GDM1 (cell line): ENCODE results near the gene GOLGA3.
A peak's percentile ranks its signal among the peaks of the same experiment; 100 is the strongest.
"Not testable (repeated sequence)": the region's sequence is repeated elsewhere in the genome, so short reads cannot be mapped to it uniquely, and the experiment has no call there.

Source experiments
- DNase-seq: peaks from one replicate; lab custom pipeline; 2025; lab: John Stamatoyannopoulos, UW

GOLGA3 gene, protein sequence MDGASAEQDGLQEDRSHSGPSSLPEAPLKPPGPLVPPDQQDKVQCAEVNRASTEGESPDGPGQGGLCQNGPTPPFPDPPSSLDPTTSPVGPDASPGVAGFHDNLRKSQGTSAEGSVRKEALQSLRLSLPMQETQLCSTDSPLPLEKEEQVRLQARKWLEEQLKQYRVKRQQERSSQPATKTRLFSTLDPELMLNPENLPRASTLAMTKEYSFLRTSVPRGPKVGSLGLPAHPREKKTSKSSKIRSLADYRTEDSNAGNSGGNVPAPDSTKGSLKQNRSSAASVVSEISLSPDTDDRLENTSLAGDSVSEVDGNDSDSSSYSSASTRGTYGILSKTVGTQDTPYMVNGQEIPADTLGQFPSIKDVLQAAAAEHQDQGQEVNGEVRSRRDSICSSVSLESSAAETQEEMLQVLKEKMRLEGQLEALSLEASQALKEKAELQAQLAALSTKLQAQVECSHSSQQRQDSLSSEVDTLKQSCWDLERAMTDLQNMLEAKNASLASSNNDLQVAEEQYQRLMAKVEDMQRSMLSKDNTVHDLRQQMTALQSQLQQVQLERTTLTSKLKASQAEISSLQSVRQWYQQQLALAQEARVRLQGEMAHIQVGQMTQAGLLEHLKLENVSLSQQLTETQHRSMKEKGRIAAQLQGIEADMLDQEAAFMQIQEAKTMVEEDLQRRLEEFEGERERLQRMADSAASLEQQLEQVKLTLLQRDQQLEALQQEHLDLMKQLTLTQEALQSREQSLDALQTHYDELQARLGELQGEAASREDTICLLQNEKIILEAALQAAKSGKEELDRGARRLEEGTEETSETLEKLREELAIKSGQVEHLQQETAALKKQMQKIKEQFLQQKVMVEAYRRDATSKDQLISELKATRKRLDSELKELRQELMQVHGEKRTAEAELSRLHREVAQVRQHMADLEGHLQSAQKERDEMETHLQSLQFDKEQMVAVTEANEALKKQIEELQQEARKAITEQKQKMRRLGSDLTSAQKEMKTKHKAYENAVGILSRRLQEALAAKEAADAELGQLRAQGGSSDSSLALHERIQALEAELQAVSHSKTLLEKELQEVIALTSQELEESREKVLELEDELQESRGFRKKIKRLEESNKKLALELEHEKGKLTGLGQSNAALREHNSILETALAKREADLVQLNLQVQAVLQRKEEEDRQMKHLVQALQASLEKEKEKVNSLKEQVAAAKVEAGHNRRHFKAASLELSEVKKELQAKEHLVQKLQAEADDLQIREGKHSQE (N-terminal part only)

DNA sequence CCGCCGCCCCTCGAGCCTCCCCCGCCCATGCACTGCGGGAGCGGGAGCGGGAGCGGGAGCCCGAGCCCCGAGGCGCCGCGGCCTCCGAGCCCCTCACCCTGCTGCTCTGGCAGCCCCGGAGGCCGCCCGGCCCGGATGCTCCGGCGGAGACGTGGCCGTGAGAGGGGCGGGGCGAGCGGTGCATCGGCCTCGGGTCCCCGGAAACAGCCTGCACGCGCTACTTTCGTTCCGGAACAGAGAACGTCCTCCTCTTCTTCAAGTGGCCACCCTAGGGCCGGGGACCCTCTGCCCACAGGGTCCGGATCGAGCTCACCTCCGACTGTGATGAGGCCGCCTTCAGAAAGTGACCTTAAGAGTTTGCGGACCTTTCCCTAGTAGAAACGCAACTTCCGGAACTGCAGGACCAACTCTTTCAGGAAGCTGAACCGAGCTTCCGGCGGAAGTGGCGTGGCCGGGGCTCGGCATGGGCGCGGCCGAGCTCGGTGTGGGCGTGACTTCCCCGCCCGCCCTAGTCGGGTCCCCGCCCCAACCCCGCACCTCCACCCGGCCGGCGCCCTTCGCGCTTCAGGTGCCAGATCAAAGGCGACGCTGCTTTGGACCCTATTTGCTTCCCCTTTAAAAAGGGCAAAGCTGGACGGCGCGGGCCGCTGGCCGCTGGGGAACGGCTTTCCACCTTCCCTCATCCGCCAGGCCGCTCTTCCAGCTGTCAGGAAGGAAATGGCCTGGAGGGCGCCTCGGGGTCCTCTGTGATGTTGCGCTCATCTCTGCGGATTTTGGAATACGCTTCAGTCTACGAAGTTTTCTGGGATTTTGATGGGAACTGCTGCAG lies at the start of gene GOLGA3:
GOLGA3 (minus strand) TSS at position 164 of the 829 bp plus-strand sequence. CDS start 6,741 bp downstream, outside the sequence.
- DNase-seq = peak; percentile 88

GRCh38 chr12:132874620-132875019 lies 46.0 kb upstream of the GOLGA3 start:
- DNase-seq = not testable (repeated sequence)

DNA sequence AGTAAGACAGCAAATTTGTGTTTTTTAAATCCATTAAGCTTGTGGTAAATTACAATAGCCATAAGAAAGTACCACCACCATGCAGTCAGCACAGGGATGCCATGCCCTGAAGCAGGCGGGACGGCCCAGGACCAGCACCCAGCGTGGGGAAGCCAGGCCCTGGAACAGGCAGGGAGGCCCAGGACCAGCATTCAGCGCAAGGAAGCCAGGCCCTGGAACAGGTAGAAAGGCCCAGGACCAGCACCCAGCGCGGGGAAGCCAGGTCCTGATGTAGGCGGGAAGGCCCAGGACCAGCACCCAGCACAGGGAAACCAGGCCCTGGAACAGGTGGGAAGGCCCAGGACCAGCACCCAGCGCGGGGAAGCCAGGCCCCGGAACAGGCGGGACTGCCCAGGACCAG lies 45.5 kb upstream of the GOLGA3 start:
- no peak for DNase-seq

GRCh38 chr12:132873724-132874123 lies 45.1 kb upstream of the GOLGA3 start:
- no peak for DNase-seq

GRCh38 chr12:132872975-132873421 lies 44.3 kb upstream of the GOLGA3 start:
- no peak for DNase-seq

DNA sequence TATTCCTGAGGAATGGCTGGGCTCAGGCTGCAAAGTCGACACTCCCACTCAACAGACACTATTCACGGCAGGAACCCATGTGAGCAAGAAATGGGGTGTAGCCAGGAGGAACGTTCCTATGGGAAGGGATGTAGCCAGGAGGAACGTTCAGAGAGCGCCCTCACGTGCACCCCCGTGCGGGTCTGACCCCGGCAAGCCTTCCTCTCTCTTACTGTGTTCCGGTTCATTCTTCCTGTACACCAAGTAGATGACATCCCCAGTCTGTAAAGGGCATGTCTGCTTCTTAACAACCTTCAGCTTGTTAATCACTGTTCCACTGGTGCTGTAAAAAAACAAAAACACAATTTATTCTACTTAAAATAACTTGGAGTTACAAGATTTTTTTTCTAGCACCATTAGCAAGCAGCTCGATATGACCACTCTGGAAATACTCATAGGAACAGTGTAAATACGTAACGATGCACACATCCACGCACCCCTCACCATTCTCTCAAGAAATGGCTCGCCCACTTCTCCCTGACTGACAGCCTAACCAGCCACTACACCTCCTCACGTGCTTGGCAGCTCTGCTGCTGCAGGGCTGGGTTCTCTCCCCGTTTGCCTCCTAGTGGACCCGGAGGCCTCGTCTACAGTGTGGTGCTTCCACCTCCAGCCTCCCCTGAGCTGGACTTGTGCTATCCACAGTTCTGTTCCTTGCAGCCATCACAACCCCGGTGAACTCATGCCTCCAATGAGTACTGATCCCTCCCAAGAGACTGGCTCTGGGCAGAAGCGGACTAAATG lies 43.6 kb upstream of the GOLGA3 start:
- no peak for DNase-seq

DNA sequence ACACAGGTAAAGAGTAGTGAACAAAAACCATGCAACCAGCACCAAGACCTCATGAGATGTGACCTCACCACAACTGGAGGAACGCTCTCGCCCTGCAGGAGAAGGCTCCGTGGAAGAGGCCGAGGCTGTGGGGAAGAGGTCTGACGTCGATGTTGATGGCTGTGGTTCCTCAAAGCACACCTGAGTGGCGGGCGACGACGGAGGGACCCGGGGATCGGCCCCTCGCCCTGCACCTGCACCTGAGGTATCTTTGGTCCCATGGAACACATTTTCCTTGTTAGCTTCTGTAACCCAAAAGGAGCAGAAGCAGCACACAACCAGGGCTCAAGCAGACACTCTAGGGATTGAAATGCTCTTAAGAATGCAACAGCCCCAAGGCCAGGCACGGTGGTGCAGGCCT lies 40.9 kb upstream of the GOLGA3 start:
- DNase-seq = no peak

GRCh38 chr12:132866251-132866828 lies 37.7 kb upstream of the GOLGA3 start:
- no peak for DNase-seq

DNA sequence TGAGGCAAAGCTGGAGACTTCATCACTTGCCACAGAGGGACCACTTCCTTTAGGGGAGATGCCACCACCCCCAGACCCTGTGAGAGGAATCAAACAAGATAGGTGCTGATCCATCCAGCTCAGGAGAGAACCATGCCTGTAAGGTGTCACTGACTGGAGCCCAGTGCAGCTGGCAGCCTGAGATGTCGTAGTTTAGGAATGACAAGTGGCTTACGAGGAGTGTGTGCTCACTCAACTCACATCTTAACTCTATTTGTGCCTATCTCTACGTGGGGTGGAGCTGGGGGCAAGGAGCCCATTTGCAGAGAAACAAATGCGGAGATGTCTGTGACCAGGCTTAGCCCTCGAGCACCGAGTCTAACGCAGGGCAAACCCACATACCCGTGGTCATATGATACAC lies 32.9 kb upstream of the GOLGA3 start:
- DNase-seq = no peak

- no peak for DNase-seq
Measured at GRCh38 chr12:132858718-132859266, 30.1 kb upstream of the GOLGA3 start.

DNA sequence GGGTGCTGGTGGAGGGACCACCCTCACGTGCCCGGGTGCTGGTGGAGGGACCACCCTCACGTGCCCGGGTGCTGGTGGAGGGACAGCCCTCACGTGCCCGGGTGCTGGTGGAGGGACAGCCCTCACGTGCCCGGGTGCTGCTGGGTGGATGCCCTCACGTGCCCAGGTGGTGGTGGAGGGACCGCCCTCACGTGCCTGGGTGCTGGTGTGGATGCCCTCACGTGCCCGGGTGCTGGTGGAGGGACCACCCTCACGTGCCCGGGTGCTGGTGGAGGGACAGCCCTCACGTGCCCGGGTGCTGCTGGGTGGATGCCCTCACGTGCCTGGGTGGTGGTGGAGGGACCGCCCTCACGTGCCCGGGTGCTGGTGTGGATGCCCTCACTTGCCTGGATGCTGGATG lies 28.4 kb upstream of the GOLGA3 start:
- DNase-seq = not testable (repeated sequence)

- DNase-seq = no peak
Measured at GRCh38 chr12:132856581-132856980, 27.9 kb upstream of the GOLGA3 start.

DNA sequence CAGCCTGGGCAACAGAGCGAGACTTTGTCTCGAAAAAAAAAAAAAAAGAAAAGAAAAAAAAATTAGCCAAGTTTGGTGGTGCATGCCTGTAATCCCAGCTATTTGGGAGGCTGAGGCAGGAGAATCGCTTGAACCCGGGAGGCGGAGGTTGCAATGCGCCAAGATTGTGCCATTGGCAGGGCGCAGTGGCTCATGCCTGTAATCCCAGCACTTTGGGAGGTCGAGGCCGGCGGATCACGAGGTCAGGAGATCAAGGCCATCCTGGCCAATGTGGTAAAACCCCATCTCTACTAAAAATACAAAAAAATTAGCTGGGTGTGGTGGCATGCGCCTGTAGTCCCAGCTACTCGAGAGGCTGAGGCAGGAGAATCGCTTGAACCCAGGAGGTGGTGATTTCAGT lies 26.5 kb upstream of the GOLGA3 start:
- not testable (repeated sequence) for DNase-seq

DNA sequence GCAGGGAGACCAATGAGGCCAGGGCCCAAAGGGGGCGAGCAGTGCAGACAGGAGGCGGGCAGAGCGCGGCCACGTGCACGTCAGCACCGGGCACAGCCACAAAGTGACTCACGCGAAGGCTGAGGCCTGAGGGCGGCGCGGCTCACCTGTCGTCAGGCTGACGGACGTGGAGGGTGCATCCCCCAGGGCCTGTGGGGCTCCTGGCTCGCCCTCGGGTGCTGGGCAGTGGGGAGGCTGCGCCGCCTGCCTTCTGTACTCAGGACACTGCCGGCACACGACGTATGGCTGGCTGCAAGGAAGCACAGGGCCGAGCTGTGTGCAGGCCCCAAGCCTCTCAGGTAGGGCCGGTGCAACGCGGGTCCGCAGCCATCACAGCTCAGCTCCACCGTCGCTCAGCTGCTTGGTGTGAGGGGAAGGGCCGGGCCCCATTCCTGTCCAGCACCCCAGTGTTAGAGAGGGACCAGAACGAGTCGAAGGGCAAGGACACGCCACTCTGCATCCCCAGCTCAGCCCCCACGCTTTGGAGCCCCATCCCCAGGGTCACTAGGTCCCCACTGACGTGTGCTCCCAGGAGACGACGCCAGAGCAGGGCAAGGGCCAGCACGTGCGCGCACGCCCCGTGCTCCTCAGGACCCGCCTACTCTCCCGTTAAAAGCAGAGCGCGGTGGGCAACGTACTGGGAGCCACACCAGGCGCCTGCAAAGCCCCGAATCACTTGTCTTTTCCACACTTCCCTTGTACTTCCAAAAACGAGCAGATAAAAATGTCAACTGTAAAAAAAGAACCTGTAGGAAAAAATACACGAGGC lies 24.8 kb upstream of the GOLGA3 start:
- DNase-seq = no peak

DNA sequence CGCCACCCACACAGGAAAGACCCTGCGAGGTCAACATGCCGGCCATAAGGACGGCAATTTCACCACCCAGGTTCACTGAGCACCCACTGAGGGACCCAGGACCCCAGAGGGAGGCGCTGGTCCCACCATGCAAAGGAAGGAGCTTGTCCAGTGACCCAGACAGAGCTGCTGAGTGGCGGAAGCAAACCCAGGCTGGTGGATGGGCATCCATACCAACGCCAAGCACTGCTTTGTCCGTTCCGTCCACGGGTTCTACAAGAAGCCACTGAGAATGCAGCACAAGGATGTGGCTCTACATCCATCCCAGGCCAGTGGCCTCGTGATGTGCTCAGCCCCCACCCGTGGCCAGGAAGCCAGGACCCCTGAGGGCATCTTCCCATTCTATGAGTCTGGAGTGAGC lies 23.8 kb upstream of the GOLGA3 start:
- DNase-seq = no peak

DNA sequence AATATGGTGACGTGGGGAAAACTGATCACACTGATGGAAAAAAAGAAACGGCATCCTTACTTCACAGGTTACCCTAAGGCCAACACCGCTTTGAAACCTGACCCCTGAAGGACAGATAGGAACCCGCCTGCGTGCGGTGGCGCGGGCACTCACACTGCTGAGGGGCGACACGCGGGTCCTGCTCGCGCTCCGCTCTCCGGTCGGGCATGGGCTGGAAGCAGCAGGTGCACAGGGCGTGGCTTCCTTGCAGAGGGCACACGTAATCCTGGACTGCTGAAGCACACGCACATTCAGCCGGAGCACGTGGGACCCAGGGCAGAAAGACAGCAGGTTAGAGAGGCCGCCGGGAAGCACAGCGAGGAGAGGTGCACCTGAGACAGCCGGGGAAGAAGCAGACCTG lies 22.8 kb upstream of the GOLGA3 start:
- DNase-seq = no peak

- no peak for DNase-seq
Measured at GRCh38 chr12:132850291-132850690, 21.6 kb upstream of the GOLGA3 start.

DNA sequence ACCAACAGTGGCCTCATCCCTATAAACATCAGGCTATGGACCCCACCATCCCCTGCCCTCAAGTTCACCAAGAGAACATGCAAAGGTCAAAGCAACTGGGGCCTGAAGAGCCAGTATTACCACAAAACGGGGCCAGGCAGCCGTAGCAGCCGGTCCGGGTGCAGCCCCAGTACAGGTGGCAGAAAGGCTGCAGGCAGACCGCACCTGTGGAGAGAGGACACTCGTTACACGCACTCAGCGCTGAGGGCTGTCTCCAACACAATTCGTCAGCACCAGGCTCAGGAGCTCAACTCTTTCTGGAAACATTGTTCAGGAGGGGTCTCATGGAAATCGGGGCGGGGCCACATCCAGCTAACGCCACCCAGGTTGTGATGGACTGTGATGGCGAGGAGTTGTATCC lies 19.9 kb upstream of the GOLGA3 start:
- no peak for DNase-seq
